K562 (cell line): ENCODE results near the gene SIX6.

ENCODE experiments used
- COPS2 ChIP-seq: fragments of 450-650 bp; conservative IDR thresholded peaks from 2 replicates; pipeline ENCODE4 v1.6.1; 2016; ENCODE audit warnings: mild to moderate bottlenecking, moderate library complexity
- CTCF ChIP-seq, 3 experiments: IDR thresholded peaks in 2 of 3; conservative IDR thresholded peaks in 1 of 3; 2 replicates each; pipeline ENCODE4 v1.5.1; 2011 to 2012; ENCODE audit warnings: low read length in 3 of 3, mild to moderate bottlenecking in 3 of 3, control low read depth in 2 of 3, improper control_type of control experiment in 1 of 3, inconsistent platforms in 1 of 3, low read depth in 1 of 3, mixed read lengths in 1 of 3, moderate library complexity in 1 of 3; ENCODE audit not compliant: insufficient read depth in 2 of 3
- HSF4 ChIP-seq: fragments of 250-450 bp; sonication (Bioruptor Pico); IDR thresholded peaks from 2 replicates; pipeline ENCODE4 v2.1.2; 2022; ENCODE audit warnings: mild to moderate bottlenecking, moderate library complexity, borderline replicate concordance
- KLF6 ChIP-seq: fragments of 250-450 bp; sonication (Bioruptor Pico); IDR thresholded peaks from 2 replicates; pipeline ENCODE4 v1.4.0; 2020; ENCODE audit warnings: mild to moderate bottlenecking, moderate library complexity, borderline replicate concordance
- L3MBTL2 ChIP-seq: fragments of 450-650 bp; IDR thresholded peaks from 2 replicates; pipeline ENCODE4 v1.6.1; 2016; ENCODE audit warnings: mild to moderate bottlenecking, moderate library complexity
- MXI1 ChIP-seq: IDR thresholded peaks from 2 replicates; pipeline ENCODE4 v1.6.1; 2011; ENCODE audit warnings: low read depth, mild to moderate bottlenecking, improper control_type of control experiment, low read length
- MYNN ChIP-seq, 2 experiments: sonication (generic); formaldehyde crosslinking in 1 of 2; IDR thresholded peaks; 2 replicates each; pipeline versions ENCODE4 v1.5.0 to v1.6.1; 2016 to 2020; ENCODE audit warnings: antibody characterized with exemption in 1 of 2, missing genetic modification reagents in 1 of 2
- POLR2AphosphoS5 ChIP-seq: IDR thresholded peaks from 2 replicates; pipeline ENCODE4 v1.6.1; 2011; ENCODE audit warnings: mild to moderate bottlenecking, low read depth, low read length, moderate library complexity; ENCODE audit not compliant: control insufficient read depth, insufficient read depth
- SMC3 ChIP-seq: conservative IDR thresholded peaks from 2 replicates; pipeline ENCODE4 v1.6.1; 2011; ENCODE audit warnings: low read depth, low read length, improper control_type of control experiment; ENCODE audit not compliant: insufficient read depth
- TEAD1 ChIP-seq, 2 experiments: fragments of 450-650 bp in 1 of 2; sonication (generic) in 1 of 2; formaldehyde crosslinking; IDR thresholded peaks; 2 replicates each; pipeline versions ENCODE4 v1.4.0 to v1.8.0; 2020 to 2022; ENCODE audit warnings: mild to moderate bottlenecking in 2 of 2, missing genetic modification reagents in 1 of 2
- ZNF165 ChIP-seq: fragments of 250-450 bp; sonication (Bioruptor Pico); IDR thresholded peaks from 2 replicates; pipeline ENCODE4 v1.4.0; 2020; ENCODE audit warnings: borderline replicate concordance
- ZNF263 ChIP-seq: sonication (generic); formaldehyde crosslinking; IDR thresholded peaks from 2 replicates; pipeline ENCODE4 v1.8.0; 2022; ENCODE audit warnings: mild to moderate bottlenecking, missing genetic modification reagents, borderline replicate concordance
- ZNF274 ChIP-seq: IDR thresholded peaks from 2 replicates; pipeline ENCODE4 v1.6.1; 2011; ENCODE audit warnings: low read depth, mild to moderate bottlenecking, low read length, moderate library complexity, borderline replicate concordance
- ZNF507 ChIP-seq: conservative IDR thresholded peaks from 2 replicates; pipeline ENCODE4 v1.6.1; 2017; ENCODE audit warnings: missing genetic modification characterization, missing compliant biosample characterization

DNA sequence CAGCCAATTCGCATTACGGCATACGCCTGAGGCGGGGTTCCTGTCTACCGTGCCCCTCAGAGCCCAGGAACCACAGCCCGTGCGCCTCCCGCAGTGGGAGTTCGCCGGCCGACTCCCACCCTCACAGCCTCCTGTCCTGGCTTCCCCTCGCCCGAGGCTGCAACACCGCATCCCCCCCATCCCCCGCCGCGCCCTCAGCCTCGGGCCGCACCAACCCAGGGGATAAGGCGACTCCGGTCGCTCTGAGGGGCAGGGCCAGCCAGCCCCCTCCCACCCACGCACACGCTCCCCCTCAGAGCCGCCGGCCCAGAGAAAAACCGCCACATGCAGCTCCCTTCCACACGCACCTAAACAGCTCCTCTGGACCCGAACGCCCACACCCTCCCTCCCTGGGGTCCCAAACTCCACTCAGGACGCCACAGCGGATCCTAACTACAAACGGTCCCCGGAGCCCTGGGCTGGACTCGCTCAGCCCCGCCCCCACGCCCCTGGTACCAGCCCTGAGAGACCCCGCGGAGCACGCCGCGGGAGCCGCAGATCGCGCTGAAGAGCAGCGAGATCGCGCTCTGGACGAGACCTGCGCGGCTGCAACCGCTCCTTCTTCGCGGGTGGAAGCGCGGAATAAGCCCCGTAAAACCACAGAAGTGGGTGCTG lies 23.2 kb upstream of the SIX6 start, which contains the start of gene C14orf39:
- TF ChIP-seq ZNF507 (tag) (no peak), ZNF274 (no peak), CTCF (IDR thresholded peaks at IDR 0.05 in 2 of 3, conservative IDR thresholded peaks at IDR 0.05 in 1 of 3; ENCODE audit: insufficient read depth in 2 of 3, low read depth in 1 of 3, low read length in 3 of 3) (peak in 1 of 3 experiments; percentile 8; a peak in 1 of 6 replicates), MXI1 (no peak), COPS2 (no peak), ZNF263 (CRISPR knock-in tag) (no peak), ZNF165 (CRISPR knock-in tag) (no peak), L3MBTL2 (peak; percentile 96), HSF4 (CRISPR knock-in tag) (no peak), POLR2AphosphoS5 (no peak), SMC3 (no peak), TEAD1 (CRISPR knock-in tag; IDR thresholded peaks at IDR 0.05) (no peak), KLF6 (CRISPR knock-in tag) (no peak), MYNN (IDR thresholded peaks at IDR 0.05) (no peak), MYNN (CRISPR knock-in tag; IDR thresholded peaks at IDR 0.05) (no peak)
